ENCODE measurements around the gene DIS3L2. TPM values are rescaled to one million over a fixed set of nuclear protein-coding genes. Genes with fewer than 3 reads are reported as not detected.
A peak's percentile ranks its signal among the peaks of the same experiment; 100 is the strongest.
"Not testable (repeated sequence)": the region's sequence is repeated elsewhere in the genome, so short reads cannot be mapped to it uniquely, and the experiment has no call there.

DIS3L2 gene
- total RNA-seq, 4 donors from 2014 or later, result 40.6 to 105 (median 43.9) TPM

DNA sequence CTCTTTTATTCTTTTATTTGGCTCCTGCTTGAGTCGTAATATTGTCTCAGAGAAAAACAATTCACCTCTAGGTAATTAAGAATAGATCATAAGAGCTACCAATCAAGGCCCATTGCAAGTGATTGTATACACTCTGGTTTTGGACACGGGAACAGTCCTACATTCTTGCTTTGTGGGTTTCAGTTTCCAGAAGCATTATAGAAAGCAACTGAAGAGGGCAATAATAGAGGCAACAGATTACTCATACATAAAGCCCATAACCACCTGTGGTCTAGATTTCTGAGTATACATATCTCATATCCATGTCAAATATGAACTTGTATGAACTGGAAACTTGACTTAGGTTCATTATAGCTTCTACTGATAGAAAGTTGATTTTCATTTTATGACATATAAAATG lies 65.4 kb downstream of the DIS3L2 start:
- WGBS, result 94% methylated on average over 2 of the region's 2 CpGs
- Histone ChIP-seq H3K36me3 (peaks cover 35% of the 10 kb centered on the region), H3K27me3 (no peaks in the 10 kb centered on the region), H3K4me1 (peaks cover 8% of the 10 kb centered on the region), H3K27ac (no peak overlapping the region), H3K4me3 (no peak overlapping the region), H3K9me3 (no peaks in the 10 kb centered on the region)
- TF ChIP-seq POLR2A (IDR thresholded peaks at IDR 0.05), result no peak
- TF ChIP-seq, protein P1, sequence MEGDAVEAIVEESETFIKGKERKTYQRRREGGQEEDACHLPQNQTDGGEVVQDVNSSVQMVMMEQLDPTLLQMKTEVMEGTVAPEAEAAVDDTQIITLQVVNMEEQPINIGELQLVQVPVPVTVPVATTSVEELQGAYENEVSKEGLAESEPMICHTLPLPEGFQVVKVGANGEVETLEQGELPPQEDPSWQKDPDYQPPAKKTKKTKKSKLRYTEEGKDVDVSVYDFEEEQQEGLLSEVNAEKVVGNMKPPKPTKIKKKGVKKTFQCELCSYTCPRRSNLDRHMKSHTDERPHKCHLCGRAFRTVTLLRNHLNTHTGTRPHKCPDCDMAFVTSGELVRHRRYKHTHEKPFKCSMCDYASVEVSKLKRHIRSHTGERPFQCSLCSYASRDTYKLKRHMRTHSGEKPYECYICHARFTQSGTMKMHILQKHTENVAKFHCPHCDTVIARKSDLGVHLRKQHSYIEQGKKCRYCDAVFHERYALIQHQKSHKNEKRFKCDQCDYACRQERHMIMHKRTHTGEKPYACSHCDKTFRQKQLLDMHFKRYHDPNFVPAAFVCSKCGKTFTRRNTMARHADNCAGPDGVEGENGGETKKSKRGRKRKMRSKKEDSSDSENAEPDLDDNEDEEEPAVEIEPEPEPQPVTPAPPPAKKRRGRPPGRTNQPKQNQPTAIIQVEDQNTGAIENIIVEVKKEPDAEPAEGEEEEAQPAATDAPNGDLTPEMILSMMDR (IDR thresholded peaks at IDR 0.05), result no peak
- TF ChIP-seq POLR2AphosphoS5 (IDR thresholded peaks at IDR 0.05), result no peak
- no peak for TF ChIP-seq EP300 (IDR thresholded peaks at IDR 0.05)
- no peak for DNase-seq (ENCODE audit: low spot score in 2 of 2)

DNA sequence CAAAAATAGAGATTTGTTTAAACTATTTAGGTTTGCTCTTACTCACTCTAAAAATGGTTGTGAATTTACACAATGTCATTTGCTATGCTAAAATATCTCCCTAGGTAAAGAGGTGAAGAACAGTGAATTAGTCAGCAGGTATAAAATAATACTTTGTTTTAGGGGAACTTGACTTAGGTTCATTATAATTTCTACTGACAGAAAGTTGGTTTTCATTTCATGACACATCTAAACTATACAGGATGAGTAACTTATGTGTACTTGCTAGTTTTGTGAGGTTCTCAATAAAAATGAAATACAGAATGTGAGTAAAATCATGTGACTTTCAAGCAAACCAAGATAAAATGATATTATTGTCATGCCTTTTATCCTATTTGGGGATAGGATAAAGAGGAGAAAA lies 66.0 kb downstream of the DIS3L2 start:
- DNase-seq (ENCODE audit: low spot score in 2 of 2), result no peak
- Histone ChIP-seq H3K4me3 (no peak overlapping the region), H3K27me3 (no peaks in the 10 kb centered on the region), H3K4me1 (peaks cover 8% of the 10 kb centered on the region), H3K36me3 (peaks cover 35% of the 10 kb centered on the region), H3K27ac (no peak overlapping the region), H3K9me3 (no peaks in the 10 kb centered on the region)
- TF ChIP-seq, protein P1 (IDR thresholded peaks at IDR 0.05), result no peak
- TF ChIP-seq POLR2AphosphoS5 (IDR thresholded peaks at IDR 0.05), result no peak
- TF ChIP-seq POLR2A (IDR thresholded peaks at IDR 0.05), result no peak
- TF ChIP-seq EP300 (IDR thresholded peaks at IDR 0.05), result no peak

DNA sequence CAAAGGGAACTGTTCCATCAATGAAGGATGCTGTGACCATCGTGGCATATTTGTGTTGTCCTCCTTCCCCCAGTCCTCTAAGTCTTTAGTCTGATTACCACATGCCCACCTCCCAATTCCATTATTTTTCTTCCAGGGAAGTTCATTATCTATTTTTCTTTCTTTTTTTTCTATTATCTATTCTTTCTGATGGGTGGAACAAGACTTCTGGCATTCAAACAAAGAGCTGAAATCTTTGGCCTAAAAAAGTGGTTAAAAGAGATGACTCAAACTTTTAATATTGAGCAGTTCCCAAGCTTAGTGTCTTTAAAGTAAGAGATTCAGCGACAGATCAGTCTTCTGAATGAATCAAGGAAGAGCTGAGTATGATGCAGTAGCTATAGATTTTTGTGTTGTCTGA lies 66.6 kb downstream of the DIS3L2 start:
- Histone ChIP-seq H3K27me3 (no peaks in the 10 kb centered on the region), H3K36me3 (peaks cover 35% of the 10 kb centered on the region), H3K9me3 (no peaks in the 10 kb centered on the region), H3K4me3 (no peak overlapping the region), H3K27ac (no peak overlapping the region), H3K4me1 (peaks cover 8% of the 10 kb centered on the region)
- no peak for TF ChIP-seq POLR2AphosphoS5 (IDR thresholded peaks at IDR 0.05)
- TF ChIP-seq EP300 (IDR thresholded peaks at IDR 0.05), result no peak
- DNase-seq (ENCODE audit: low spot score in 2 of 2), result no peak
- WGBS, result 85% methylated on average over 2 of the region's 2 CpGs

DNA sequence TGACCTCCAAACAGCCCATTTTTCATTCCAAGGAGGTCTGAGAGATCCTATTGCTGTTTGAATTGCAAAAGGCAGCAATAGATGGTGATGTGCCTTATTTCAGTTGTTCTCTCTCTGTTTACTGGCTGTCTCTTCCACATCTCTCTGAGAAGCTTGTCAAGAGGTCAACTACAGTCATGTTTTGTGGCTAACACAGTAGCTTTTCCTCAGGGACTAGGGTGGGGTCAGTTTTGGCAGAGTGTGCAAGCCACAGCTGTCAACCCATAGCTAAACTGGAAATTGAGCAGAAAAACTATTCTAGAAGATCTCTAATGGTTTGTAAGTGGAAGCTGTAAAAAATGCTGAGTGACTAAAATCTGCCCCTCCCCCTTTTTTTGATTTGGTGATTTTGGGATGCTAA lies 67.1 kb downstream of the DIS3L2 start:
- TF ChIP-seq POLR2A (IDR thresholded peaks at IDR 0.05) (no peak), EP300 (IDR thresholded peaks at IDR 0.05) (no peak), POLR2AphosphoS5 (IDR thresholded peaks at IDR 0.05) (no peak)
- TF ChIP-seq, protein P1 (IDR thresholded peaks at IDR 0.05), result no peak
- H3K4me1 ChIP-seq, result peaks cover 8% of the 10 kb centered on the region
- no peaks in the 10 kb centered on the region for H3K9me3 ChIP-seq
- no peak for DNase-seq (ENCODE audit: low spot score in 2 of 2)
- H3K36me3 ChIP-seq, result peaks cover 31% of the 10 kb centered on the region
- H3K27ac ChIP-seq, result no peak overlapping the region
- H3K27me3 ChIP-seq, result no peaks in the 10 kb centered on the region
- no peak overlapping the region for H3K4me3 ChIP-seq

DNA sequence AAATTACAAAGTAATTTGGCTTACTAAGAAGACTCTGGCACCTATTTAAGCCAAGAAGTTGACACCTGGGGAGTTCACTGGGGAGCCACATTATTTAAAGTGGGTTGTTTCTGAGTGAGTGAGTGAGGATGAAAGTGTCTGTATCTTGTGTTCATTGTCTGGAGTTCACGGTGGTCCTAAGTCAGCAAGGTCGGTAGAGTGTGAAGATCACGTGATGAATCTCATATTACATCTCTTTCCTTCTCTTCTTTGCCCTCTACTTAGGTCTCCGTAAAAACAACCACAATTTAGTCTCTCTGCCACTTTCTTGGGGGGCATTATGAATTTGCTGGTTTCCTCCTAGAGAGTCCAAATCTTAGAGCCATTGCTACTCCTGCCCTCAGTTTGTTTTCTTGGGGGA lies 67.8 kb downstream of the DIS3L2 start:
- no peak overlapping the region for H3K4me3 ChIP-seq
- H3K36me3 ChIP-seq, result peaks cover 27% of the 10 kb centered on the region
- no peaks in the 10 kb centered on the region for H3K27me3 ChIP-seq
- H3K4me1 ChIP-seq, result peaks cover 8% of the 10 kb centered on the region
- DNase-seq (ENCODE audit: low spot score in 2 of 2), result no peak
- H3K9me3 ChIP-seq, result no peaks in the 10 kb centered on the region
- no peak for TF ChIP-seq EP300 (IDR thresholded peaks at IDR 0.05)
- TF ChIP-seq, protein P1 (IDR thresholded peaks at IDR 0.05), result no peak
- no peak for TF ChIP-seq POLR2A (IDR thresholded peaks at IDR 0.05)
- no peak for TF ChIP-seq POLR2AphosphoS5 (IDR thresholded peaks at IDR 0.05)
- WGBS, result 88% methylated on average over 4 of the region's 4 CpGs
- no peak overlapping the region for H3K27ac ChIP-seq

DNA sequence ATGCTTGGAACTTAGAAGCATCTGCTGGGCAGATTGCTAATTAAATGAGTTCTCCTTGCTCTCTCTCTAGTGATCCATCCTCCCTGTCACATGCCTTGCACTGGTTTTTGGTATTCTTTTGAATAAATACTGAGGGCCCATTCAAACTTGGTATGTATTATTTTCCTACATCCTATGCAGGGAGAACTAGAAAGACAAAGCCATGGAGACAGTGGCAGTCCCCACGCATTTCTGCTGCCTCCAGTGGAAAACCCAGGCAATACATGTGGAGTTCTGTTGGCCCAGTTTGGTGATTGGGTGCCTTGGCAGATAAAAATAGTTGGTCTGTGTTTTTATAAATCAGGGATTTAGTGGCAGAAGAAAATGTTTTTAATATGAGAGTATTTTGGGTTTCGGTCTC lies 68.7 kb downstream of the DIS3L2 start:
- Histone ChIP-seq H3K36me3 (peaks cover 20% of the 10 kb centered on the region), H3K27me3 (no peaks in the 10 kb centered on the region), H3K27ac (no peak overlapping the region), H3K4me3 (no peak overlapping the region), H3K4me1 (peaks cover 8% of the 10 kb centered on the region), H3K9me3 (no peaks in the 10 kb centered on the region)
- 98% methylated on average over 2 of the region's 2 CpGs for WGBS
- no peak for DNase-seq (ENCODE audit: low spot score in 2 of 2)
- no peak for TF ChIP-seq POLR2A (IDR thresholded peaks at IDR 0.05)
- TF ChIP-seq, protein P1 (IDR thresholded peaks at IDR 0.05), result peak in 1 of 2 donors; percentile 31

DNA sequence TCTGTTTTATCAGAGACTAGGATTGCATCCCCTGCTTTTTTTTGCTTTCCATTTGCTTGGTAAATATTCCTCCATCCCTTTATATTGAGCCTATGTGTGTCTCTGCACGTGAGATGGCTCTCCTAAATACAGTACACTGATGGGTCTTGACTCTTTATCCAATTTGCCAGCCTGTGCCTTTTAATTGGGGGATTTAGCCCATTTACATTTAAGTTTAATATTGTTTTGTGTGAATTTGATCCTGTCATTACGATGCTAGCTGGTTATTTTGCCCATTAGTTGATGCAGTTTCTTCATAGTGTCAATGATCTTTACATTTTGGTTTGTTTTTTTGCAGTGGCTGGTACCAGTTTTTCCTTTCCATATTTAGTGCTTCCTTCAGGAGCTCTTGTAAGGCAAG lies 73.8 kb downstream of the DIS3L2 start:
- H3K27me3 ChIP-seq; H3K27ac ChIP-seq; DNase-seq (ENCODE audit: low spot score in 2 of 2); H3K9me3 ChIP-seq; H3K4me1 ChIP-seq; H3K4me3 ChIP-seq: not testable (repeated sequence)
- peaks cover 16% of the 10 kb centered on the region for H3K36me3 ChIP-seq
- WGBS, result 95% methylated on average over 2 of the region's 2 CpGs

DNA sequence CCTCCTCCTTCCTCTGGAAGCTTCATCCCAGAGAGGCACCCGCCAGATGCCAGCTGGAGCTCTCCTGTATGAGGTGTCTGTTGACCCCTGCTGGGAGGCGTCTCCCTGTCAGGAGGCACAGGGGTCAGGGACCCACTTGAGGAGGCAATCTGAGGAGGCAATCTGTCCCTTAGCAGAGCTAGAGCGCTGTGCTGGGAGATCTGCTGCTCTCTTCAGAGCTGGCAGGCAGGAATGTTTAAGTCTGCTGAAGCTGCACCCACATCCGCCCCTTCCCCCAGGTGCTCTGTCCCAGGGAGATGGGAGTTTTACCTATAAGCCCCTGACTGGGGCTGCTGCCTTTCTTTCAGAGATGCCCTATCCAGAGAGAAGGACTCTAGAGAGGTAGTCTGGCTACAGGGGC lies 75.4 kb downstream of the DIS3L2 start:
- H3K27ac ChIP-seq; H3K4me1 ChIP-seq; H3K4me3 ChIP-seq; DNase-seq (ENCODE audit: low spot score in 2 of 2); H3K27me3 ChIP-seq; H3K9me3 ChIP-seq: not testable (repeated sequence)
- WGBS, result 95% methylated on average over 4 of the region's 4 CpGs
- H3K36me3 ChIP-seq, result peaks cover 15% of the 10 kb centered on the region
